IPS-NIHi7 (cell line): ENCODE measurements around the gene EPB41L3.

Source experiments
- DNase-seq: peaks from one replicate; pipeline ENCODE4 v3.0.0; 2012; ENCODE audit warnings: mixed read lengths; ENCODE audit errors: extremely low spot score

EPB41L3 gene

DNA sequence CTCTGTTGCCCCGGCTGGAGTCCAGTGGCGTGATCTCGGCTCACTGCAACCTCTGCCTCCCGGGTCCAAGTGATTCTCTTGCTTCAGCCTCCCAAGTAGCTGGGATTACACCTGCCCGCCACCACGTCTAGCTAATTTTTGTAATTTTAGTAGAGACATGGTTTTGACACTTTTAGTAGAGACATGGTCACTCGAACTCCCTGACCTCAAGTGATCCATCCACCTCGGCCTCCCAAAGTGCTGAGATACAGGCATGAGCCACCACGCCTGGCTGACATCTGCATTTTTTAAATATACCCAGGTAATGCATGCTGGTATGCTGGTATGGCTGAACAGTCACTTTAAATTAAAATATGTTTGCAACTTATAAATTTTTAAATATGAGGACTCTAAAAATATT, 91.9 kb downstream of the EPB41L3 start:
- DNase-seq, result no peak

DNA sequence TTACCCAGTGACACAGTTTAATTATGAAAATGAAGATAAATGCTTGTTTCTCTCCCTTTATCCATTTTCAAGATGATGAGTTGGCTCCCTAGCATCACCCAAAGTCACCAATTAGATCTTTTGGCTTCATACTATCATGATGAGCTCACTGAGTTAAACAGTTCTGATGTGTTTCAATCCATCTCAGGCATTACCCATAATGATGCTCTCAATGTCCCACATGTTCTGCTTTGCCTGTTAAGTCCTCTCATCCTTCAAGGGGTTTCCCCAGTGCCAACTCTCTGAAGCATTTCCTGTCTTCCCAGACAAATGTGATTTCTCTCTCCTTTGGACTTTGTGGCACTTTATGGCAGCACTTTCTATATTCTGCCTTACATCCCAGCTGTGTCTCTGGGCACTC, 92.6 kb downstream of the EPB41L3 start:
- DNase-seq, result no peak

DNA sequence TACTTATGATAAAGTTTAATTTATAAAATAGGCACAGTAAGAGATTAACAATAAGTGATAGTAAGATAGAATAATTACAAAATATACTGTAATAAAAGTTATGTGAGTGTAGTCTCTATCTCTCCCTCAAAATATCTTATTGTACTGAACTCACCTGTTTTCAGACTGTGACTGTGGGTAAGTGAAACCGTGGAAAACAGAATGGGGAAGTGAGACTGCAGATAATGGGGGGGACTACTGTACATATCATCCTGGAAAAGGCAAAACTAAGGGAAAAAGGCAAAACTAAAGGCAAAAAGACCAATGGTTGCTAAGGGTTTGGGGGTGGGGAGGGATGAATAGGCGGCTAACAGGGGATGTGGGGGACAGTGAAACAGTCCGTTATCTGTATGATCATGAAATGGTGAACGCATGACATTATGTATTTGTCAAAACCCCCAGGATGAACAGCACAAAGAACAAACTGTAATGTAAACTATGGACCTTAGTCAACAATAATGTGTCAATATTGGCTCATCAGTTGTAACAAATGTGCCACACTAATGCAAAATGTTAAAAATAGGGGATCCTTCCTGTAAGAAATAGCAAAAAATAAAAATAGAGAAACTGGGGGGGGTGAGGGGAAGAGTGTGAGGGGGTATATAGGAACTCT, 93.8 kb downstream of the EPB41L3 start:
- DNase-seq, result no peak

DNA sequence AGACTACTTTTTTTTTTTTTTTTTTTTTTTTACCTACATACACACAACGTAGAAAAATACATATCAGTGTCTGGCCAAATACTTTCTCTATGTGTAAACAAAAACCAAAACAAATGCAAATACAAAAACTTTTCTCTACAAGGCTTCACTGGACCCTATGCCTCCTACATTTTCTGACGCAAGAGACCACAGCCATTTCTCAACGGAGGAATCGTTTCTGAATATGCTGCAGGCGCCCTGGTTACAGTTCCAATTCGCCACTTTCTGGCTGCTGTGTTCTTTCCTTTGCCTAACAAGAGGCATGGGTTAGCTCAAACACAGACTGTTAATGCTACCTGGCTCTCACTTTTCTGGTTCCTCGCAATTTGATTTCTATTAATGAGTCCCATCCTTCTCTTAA, 96.4 kb downstream of the EPB41L3 start:
- no peak for DNase-seq

DNA sequence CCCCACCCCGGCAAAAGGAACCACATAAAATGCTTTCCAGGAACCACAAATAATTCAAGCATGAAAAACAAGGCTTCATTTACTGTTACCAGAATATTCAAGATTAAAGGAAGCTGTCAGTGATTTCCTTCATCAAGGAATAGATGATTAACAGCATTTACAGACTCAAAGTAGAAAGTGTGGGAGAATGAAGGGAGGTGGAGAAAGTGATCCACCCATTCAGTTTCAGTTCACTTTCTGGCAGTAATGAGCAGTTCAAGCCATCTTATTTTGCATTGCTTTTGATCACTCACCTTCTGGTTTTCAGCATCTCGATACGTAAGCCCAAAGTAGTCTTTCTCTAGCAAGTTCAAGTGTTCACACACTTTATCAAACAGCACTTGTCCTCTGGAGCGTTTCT, 99.0 kb downstream of the EPB41L3 start:
- no peak for DNase-seq

DNA sequence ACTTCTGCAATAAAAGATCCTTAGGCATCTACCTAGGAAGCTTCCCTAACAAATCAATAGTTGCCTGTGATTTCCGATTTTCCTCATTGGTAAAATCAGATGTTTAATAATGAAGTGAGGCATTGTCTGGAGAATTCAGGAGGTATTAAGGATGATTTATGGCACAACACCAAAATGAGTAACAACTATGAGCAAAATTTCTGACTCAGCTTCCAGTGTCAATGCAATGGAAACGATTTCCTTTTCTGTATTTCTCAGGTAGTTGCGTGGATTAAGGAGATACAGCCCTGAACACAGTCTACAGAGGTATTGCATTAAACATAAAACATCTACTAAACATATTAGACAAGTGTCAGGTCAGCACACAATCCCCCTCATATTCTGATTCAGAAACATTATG, 99.5 kb downstream of the EPB41L3 start:
- no peak for DNase-seq

DNA sequence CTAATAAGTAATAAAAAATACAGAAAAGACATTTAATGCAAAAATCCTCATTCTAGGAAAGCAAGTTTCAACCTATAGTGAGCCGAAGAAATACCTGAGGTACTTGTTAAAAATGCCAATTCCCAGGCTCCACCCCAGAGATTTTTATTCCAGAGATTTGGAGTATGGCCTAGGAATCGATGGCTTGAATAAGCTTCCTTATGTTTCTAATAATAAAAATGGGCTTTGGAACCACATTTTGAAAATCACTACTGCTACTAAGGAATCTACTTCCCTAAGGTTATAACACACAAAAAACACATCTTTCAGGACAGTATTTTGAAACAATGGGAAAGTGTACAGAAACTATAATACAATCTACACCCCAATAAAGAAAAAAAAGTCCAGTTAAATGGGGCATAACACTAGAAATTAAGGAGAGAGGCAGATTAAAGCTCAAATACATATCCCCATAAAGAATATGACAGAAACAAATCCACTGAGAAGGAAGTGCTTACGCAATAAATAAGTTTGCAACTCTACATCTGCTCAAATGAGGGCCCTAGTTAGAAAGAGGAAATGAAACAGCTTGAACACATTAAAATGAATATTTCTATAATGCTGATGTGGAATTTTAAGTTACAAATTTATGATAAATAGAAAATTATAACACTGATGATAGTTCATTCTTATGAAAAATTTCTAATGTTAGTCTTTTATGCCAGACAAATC, 103.7 kb downstream of the EPB41L3 start:
- DNase-seq, result no peak

DNA sequence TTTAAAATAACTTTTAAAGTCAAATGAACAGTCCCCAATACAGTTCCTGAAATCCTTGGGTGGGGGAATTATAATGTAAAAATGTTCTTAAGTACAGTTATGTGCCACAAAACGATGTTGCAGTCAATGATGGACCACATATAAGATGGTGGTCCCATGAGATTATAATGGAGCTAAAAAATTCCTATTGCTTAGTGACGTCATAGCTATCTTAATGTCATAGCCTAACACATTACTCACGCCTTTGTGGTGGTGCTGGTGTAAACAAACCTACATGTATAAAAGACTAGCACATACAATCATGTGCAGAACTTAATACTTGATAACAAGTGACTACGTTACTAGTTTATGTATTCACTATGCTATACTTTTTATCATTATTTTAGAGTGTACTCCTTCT, 109.4 kb downstream of the EPB41L3 start:
- no peak for DNase-seq

DNA sequence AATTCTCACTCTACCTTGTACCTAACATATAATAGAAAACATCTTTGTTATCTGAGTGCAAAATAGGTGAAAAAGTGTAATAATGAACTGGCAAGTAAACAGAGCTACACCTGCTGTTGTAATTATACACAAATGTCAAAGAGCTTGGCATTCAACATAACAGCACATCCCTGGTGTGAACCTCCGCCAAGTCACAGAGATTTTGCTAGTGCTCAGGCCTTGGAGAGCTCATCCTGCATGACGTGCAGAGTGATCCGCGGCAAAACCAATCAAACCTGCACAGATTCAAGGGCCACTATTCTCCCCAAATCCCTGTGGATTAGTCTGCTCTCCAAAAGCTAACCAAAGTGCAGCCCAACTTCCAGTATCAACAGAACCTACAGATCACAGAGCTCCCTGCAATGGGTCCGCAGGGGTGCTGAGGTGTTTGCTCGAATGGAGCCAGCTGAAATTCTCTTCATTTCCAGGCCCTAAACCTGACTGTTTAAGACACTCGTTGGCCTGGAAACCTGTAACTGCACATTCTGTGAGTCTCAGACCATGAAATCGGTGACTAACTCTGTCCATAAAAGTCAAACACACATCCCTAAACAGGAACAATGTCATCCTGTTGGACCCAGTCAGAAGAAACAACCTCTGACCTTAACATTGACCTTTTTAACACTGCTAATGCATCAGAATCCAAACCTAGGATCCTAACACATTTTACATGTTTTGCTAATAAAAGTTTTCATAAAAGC, 111.8 kb downstream of the EPB41L3 start:
- no peak for DNase-seq

DNA sequence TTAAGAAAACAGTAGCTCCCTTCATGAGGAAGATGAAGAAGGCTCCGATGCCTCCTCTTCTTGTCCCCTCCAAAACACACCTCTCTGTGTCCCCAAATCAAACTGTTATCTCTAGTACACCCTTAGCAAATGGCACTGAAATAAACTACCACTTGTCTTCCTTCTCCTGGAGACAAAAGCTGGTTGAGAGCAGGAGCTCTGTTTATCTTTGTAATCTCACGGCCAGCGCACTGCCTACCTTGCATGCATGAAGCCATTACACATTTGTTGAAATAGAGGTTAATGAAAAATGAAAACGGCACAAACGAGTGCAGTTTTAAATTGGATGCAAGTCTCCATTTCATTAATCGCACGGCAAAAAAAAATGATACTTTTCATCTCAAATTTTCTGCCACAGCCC, 113.7 kb downstream of the EPB41L3 start:
- no peak for DNase-seq

DNA sequence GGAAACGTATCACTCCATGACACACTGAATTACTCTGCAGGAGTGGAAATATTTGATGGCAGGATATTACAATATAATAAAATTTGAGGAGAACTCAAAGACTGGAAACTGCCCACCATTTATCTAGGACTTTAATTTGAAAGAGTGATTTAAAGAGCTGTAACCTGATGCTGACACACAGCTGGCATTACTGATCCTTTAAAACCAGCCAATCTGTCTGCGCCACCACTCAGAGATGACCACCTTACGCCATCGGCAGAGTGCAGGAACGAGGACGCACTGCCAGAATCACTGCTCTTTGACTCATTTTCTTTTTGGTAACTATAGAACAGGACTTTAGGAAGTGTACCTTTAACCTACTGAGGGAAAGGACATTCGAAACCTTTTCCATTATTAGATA, 114.1 kb downstream of the EPB41L3 start:
- DNase-seq, result no peak

DNA sequence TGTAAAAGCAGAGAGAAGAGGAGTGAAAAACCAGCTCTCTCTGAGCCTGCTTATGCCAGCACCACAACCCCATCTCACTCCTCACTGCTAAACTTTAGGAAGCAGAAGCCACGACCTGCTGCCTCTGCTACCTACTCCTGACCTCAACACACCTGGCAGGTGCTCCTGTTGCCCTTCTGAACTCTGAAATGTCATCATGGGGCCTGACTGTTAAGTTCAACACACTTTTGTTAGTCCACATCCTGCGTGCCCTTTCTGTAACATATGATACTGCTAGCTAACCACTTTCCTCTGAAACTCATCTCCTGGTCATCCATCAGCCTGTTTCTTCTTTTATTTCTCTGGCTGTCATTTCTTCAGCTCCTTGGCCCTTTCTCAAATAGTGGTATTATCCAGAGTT, 118.1 kb downstream of the EPB41L3 start:
- DNase-seq, result no peak

DNA sequence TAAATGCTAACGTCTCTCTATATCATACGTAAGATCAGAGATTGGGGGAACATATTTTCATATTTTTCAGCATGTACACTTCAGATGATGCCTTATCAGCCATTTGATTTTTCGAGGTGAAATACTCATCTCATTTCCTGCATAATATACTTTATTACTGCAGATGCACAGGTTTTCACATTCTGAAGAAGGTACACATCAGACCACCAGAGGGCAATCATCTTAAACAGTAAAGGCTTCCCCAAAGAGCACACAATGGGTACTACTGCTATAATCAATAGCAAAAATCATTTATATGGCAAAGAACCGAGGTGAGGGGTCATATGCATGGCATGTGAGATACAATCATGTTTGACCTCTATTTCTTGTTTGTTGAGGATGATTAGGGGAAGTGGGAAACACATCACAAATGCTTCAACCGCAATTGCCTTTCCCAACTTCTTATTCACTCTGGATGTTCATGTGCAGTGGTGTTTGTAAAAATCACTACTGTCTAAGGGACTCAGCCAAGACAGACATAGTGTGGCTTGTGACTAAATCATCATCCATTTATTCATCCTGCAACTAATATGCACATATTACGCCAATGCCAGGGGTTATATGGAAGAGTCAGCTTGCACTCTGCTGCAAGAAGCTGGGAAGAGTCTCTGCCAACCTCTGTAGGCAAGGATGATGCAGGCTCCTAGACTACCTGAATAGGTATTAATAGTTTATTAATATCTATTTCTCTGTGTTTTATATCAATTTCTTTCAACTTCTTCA, 118.7 kb downstream of the EPB41L3 start:
- DNase-seq, result no peak

DNA sequence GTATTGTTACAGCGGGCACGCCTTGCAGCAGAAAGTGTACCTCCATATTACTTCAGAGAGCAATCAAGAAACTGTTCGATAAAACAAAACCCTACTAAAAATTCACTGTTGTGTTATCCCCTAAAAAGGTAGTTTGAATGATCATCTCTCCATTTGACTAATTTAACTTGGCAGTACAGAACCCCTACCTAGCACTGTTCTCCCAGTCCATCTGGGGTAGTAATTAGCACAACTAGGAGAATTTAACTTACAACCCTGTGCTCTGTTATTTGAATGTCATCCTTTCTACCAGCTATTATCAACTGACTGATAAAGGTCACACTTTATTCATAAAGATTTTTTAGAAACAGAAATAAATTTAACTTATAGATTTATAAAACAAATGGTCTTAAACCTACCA, 121.2 kb downstream of the EPB41L3 start:
- DNase-seq, result no peak

DNA sequence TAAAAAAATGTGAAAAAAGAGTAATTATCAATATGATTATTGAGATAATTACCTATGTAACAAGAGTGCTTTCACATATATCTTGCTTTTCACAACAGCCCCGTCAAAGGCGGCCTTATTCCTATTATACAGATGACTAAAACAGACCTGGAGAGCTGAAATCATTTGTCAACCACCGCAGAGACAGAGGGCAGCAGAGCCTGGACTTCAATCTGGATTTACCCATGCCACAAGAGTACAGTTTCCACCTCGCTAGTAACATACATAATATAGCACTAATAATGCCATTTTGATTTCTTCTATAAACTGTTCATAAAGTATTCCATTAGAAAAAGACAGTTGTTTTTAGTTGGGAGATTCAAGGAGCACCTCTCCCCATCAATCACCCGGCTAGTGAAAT, 121.8 kb downstream of the EPB41L3 start:
- DNase-seq, result no peak

DNA sequence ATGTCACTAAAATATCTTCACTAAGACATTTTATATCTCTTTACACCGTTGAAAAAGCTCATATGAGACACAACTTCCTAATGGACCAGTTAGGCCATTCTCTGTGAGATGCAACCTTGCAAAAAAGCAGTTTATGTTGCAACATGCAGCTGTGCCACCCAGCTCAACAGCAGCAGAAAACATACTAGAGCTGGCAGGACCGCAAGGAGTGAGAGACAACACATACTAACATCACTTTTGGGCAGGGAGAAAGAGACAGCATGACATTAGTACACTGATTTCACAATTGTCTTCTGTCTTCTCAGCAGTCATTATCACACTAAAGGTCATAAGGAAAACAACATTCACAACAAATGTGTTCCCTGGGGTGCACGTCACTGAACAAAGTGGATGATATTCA, 122.9 kb downstream of the EPB41L3 start:
- DNase-seq, result no peak

DNA sequence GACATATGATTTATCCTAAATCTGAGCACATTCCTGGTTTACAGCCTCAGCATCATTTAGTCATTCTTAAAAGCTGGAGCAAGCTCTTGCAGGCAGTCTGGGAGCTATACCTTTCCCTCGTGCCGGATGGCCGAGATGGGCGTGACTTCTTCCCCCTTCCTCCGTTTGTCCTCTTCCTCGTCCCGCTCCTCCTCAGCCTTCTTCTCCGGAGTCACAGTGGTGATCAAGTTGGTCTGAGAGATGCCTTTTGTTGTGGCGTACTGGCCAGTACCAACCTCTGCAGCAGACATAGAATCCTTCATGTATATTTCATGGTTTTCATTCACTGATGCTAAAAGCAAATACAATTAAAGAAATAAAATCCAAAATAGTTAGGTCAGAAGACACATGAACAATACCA, 124.2 kb downstream of the EPB41L3 start:
- DNase-seq, result no peak

DNA sequence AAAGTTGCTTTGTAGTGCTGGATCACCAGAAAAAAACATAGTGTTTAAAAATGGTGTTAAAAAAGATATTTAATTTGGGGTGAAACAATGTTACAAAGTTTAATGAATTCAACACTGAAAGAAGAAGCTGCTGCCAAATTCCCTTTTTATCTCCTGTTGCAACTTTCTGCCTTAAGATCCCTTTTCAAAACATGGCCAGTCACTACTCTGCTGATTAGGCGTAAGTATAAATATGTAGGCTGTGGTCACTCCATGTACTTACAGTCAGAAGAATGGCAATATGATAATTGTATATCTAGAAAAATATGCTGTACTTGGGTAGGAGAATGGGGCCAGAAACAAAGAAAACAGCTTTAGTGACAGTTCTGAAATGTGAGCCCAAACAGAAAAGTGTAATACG, 124.8 kb downstream of the EPB41L3 start:
- no peak for DNase-seq

DNA sequence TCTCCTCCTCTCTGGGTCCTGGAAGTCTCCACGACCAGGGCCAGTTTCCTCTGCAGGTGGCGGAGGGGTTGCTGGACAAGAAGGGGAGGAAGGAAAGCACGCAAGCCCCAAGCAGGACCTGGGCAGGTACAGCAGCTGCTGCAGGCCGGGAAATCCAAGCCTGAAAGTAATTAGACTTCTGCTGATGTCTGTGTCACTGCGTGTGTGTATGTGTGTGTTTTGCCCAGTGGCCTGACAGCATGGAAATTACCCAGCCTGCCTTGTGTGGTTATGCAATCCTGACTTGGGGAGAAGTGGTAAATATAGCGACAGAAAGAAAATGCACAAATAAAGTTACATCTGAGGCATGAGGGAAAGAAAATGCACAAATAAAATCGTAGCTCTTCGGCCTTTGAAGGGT, 126.5 kb downstream of the EPB41L3 start:
- no peak for DNase-seq

DNA sequence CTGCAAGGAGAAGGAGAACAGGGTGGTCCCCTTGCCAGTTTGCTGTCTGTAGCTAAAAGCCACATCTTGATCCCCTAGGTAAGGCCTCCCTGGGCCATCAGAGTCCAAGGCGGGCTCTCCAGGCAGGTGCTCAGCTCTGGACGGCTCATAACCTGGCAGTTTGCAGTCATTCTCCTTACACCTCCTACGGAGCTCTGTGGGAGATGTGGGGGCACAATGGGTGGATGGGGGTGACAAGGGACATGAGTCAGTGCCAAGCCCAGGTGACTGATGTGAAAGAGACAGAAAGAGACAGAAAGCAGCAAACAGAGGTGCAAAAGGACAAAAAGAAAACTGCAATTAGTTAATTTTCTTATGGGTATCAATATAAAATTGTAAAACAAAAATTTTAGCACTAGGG, 127.7 kb downstream of the EPB41L3 start:
- no peak for DNase-seq

DNA sequence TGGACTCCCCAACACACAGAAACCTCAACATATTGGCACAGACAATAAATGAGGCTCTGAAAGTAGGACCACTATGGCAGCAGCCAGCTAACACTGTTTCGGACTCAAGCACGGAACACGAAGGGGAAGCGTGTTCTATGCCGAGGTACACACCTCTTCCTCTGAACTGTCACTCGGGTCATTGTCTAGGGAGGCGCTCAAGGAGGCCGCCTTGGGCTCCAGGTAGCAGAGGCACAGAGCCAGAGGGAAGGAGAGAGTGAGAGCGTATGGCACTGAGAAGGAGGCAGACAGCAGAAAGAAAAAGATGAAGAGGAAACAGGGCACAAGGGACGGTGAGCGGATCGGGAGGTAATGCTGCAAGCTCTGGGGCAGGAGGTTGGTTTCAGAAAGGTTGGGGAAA, 128.1 kb downstream of the EPB41L3 start:
- no peak for DNase-seq

DNA sequence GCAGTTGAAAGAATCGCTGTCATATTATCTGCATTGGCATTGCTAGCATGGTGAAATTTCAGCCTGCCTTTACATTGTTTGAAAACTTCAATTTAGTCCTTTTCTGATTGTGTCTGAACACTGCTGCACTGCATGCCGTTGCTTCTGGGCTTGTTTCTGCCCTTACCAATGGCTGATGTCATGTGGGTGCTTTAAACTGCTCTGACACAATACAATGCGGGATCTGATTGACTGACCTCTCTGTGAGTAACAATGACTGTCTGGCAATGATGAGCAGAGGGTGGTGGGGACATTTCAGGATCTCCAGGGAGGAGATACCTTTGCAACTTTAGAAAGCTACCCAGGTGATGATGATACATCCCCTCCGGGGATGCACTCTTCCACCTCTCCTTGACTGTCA, 128.8 kb downstream of the EPB41L3 start:
- DNase-seq, result no peak
